Mesendoderm (in vitro differentiated cells): ENCODE measurements around the gene CNIH3.

Experiments used
- DNase-seq: peaks from one replicate; pipeline ENCODE4 v3.0.0; 2013
- H2AK5ac ChIP-seq: 2 replicates; pipeline ENCODE4 v1.6.1; 2013; ENCODE audit warnings: low read length, inconsistent platforms
- H2BK120ac ChIP-seq: 2 replicates; pipeline ENCODE4 v1.6.1; 2013; ENCODE audit warnings: low read depth, mild to moderate bottlenecking, low read length, moderate library complexity, mixed read lengths
- H2BK15ac ChIP-seq: replicated peaks from 2 replicates; pipeline ENCODE4 v1.6.1; 2013; ENCODE audit warnings: low read depth, mild to moderate bottlenecking, moderate library complexity
- H2BK5ac ChIP-seq: 2 replicates; pipeline ENCODE4 v1.6.1; 2013; ENCODE audit warnings: low read length, inconsistent platforms
- H3K18ac ChIP-seq: 2 replicates; pipeline ENCODE4 v1.6.1; 2013; ENCODE audit warnings: mild to moderate bottlenecking, low read length, mixed read lengths
- H3K23ac ChIP-seq: one replicate; pipeline ENCODE4 v1.6.1; 2013; ENCODE audit warnings: low read length
- H3K27ac ChIP-seq: 2 replicates; pipeline ENCODE4 v1.5.1; 2013; ENCODE audit warnings: low read depth, mild to moderate bottlenecking, inconsistent platforms, low read length, moderate library complexity
- H3K27me3 ChIP-seq: 2 replicates; pipeline ENCODE4 v1.6.1; 2013; ENCODE audit warnings: low read length, control low read depth, mild to moderate bottlenecking, inconsistent platforms; ENCODE audit not compliant: insufficient read depth, poor library complexity
- H3K36me3 ChIP-seq: 2 replicates; pipeline ENCODE4 v1.6.1; 2013; ENCODE audit warnings: low read length, inconsistent platforms; ENCODE audit not compliant: control insufficient read depth, insufficient read depth
- H3K4ac ChIP-seq: one replicate; pipeline ENCODE4 v1.6.1; 2013; ENCODE audit warnings: low read depth, mild to moderate bottlenecking, low read length, moderate library complexity
- H3K4me1 ChIP-seq: 2 replicates; pipeline ENCODE4 v1.6.1; 2013; ENCODE audit warnings: low read depth, low read length, inconsistent platforms; ENCODE audit not compliant: control insufficient read depth
- H3K4me2 ChIP-seq: 2 replicates; pipeline ENCODE4 v1.6.1; 2013; ENCODE audit warnings: low read length
- H3K4me3 ChIP-seq: 2 replicates; pipeline ENCODE4 v1.5.1; 2013; ENCODE audit warnings: mild to moderate bottlenecking, low read length
- H3K56ac ChIP-seq: one replicate; pipeline ENCODE4 v1.6.1; 2013; ENCODE audit warnings: low read length
- H3K79me1 ChIP-seq: 2 replicates; pipeline ENCODE4 v1.6.1; 2013; ENCODE audit warnings: low read length, inconsistent platforms
- H3K79me2 ChIP-seq: 2 replicates; pipeline ENCODE4 v1.6.1; 2013; ENCODE audit warnings: mild to moderate bottlenecking, low read length; ENCODE audit not compliant: control insufficient read depth, insufficient read depth
- H3K9ac ChIP-seq: 2 replicates; pipeline ENCODE4 v1.6.1; 2013; ENCODE audit warnings: low read length, inconsistent platforms
- H4K5ac ChIP-seq: one replicate; pipeline ENCODE4 v1.6.1; 2013; ENCODE audit warnings: low read length
- H4K8ac ChIP-seq: one replicate; pipeline ENCODE4 v1.6.1; 2013; ENCODE audit warnings: low read depth, mild to moderate bottlenecking, control low read depth, low read length, moderate library complexity
- WGBS: extraction: QIAGEN DNeasy Blood & Tissue Kit; methylation state at CpG from one replicate; pipeline ENCODE4 v1.1.7; 2013; ENCODE audit warnings: low lambda C conversion rate, missing lambda C conversion rate; ENCODE audit not compliant: insufficient coverage; ENCODE audit errors: extremely low coverage; 5-methylcytosine and 5-hydroxymethylcytosine counted together

The CNIH3 gene

GRCh38 chr1:224639426-224639975 is 23.4 kb downstream of the CNIH3 start:
- Histone ChIP-seq H3K56ac (peak overlapping the region; percentile 95), H3K79me2 (peaks cover 3% of the 10 kb centered on the region), H3K27ac (peak overlapping the region; percentile 90), H2BK5ac (peak overlapping the region; percentile 99), H3K18ac (peak overlapping the region; percentile 52), H3K4me2 (no peak overlapping the region), H4K8ac (no peak overlapping the region), H3K23ac (peak overlapping the region; percentile 74), H3K4me3 (no peak overlapping the region), H3K27me3 (no peaks in the 10 kb centered on the region), H3K4ac (no peak overlapping the region), H3K79me1 (peaks cover 8% of the 10 kb centered on the region), H2AK5ac (peak overlapping the region; percentile 5), H3K4me1 (peaks cover 24% of the 10 kb centered on the region), H2BK15ac (no peak overlapping the region), H3K36me3 (no peaks in the 10 kb centered on the region), H3K9ac (peak overlapping the region; percentile 10), H4K5ac (no peak overlapping the region), H2BK120ac (peak overlapping the region; percentile 14)
- no CpG with 5 or more reads among the region's 5 CpGs for WGBS
- DNase-seq: peak; percentile 90

- peak overlapping the region; percentile 5 for H2AK5ac ChIP-seq
- peak overlapping the region; percentile 99 for H2BK5ac ChIP-seq
- H3K79me2 ChIP-seq: peaks cover 3% of the 10 kb centered on the region
- H3K27me3 ChIP-seq: no peaks in the 10 kb centered on the region
- peak overlapping the region; percentile 14 for H2BK120ac ChIP-seq
- H3K18ac ChIP-seq: peak overlapping the region; percentile 52
- H3K79me1 ChIP-seq: peaks cover 9% of the 10 kb centered on the region
- peak overlapping the region; percentile 26 for H3K4ac ChIP-seq
- H4K8ac ChIP-seq: no peak overlapping the region
- H3K36me3 ChIP-seq: no peaks in the 10 kb centered on the region
- peak overlapping the region; percentile 90 for H3K27ac ChIP-seq
- peaks cover 24% of the 10 kb centered on the region for H3K4me1 ChIP-seq
- peak overlapping the region; percentile 74 for H3K23ac ChIP-seq
- H3K56ac ChIP-seq: peak overlapping the region; percentile 95
- peak overlapping the region; percentile 95 for H4K5ac ChIP-seq
- no peak overlapping the region for H2BK15ac ChIP-seq
- peak; percentile 35 for DNase-seq
- H3K4me2 ChIP-seq: peak overlapping the region; percentile 7
- WGBS: no CpG with 5 or more reads among the region's 6 CpGs
- H3K4me3 ChIP-seq: no peak overlapping the region
- H3K9ac ChIP-seq: peak overlapping the region; percentile 10
These were observed 23.9 kb downstream of the CNIH3 start for GRCh38 chr1:224640018-224640417.

DNA sequence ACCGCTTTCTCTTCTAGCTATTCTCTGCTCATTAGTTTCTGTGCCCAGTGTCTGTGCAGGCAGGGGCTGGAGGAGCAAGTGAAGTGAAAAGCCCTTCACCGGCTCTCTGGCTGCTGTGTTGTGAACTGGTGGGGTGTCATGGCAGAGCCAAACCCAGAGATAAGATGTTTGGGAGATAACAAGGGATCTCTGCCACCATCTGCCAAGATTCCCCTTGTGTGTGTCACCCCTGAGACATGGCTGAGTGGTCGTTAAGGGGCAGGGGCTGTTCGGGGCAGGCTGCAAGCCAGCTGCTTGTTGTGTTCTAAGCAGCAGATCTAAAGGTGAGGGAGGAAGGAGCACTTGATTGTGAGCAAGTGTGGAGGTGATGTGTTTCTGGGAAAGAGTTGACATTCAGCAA is 24.5 kb downstream of the CNIH3 start:
- H3K79me2 ChIP-seq: peaks cover 3% of the 10 kb centered on the region
- H2BK15ac ChIP-seq: no peak overlapping the region
- H3K18ac ChIP-seq: peak overlapping the region; percentile 25
- H3K4me2 ChIP-seq: no peak overlapping the region
- peak overlapping the region; percentile 10 for H3K9ac ChIP-seq
- peaks cover 12% of the 10 kb centered on the region for H3K79me1 ChIP-seq
- H2BK120ac ChIP-seq: peak overlapping the region; percentile 14
- H3K23ac ChIP-seq: no peak overlapping the region
- no peaks in the 10 kb centered on the region for H3K27me3 ChIP-seq
- H3K4ac ChIP-seq: no peak overlapping the region
- H3K56ac ChIP-seq: peak overlapping the region; percentile 95
- H4K5ac ChIP-seq: no peak overlapping the region
- H3K4me3 ChIP-seq: no peak overlapping the region
- H2BK5ac ChIP-seq: peak overlapping the region; percentile 99
- no CpG with 5 or more reads among the region's 4 CpGs for WGBS
- H2AK5ac ChIP-seq: peak overlapping the region; percentile 5
- no peaks in the 10 kb centered on the region for H3K36me3 ChIP-seq
- peak overlapping the region; percentile 90 for H3K27ac ChIP-seq
- H3K4me1 ChIP-seq: peaks cover 21% of the 10 kb centered on the region
- DNase-seq: peak; percentile 73
- H4K8ac ChIP-seq: no peak overlapping the region

GRCh38 chr1:224641030-224641429 is 24.9 kb downstream of the CNIH3 start:
- peaks cover 1% of the 10 kb centered on the region for H3K79me2 ChIP-seq
- peaks cover 21% of the 10 kb centered on the region for H3K4me1 ChIP-seq
- H2BK120ac ChIP-seq: no peak overlapping the region
- H3K4me2 ChIP-seq: no peak overlapping the region
- H3K27me3 ChIP-seq: no peaks in the 10 kb centered on the region
- H3K36me3 ChIP-seq: no peaks in the 10 kb centered on the region
- H3K23ac ChIP-seq: no peak overlapping the region
- H2BK15ac ChIP-seq: no peak overlapping the region
- no peak overlapping the region for H4K5ac ChIP-seq
- no peak overlapping the region for H3K18ac ChIP-seq
- no peak overlapping the region for H3K4me3 ChIP-seq
- peaks cover 14% of the 10 kb centered on the region for H3K79me1 ChIP-seq
- no peak overlapping the region for H2BK5ac ChIP-seq
- no CpG with 5 or more reads among the region's 7 CpGs for WGBS
- DNase-seq: peak; percentile 66
- peak overlapping the region; percentile 95 for H3K56ac ChIP-seq
- H3K9ac ChIP-seq: no peak overlapping the region
- H3K27ac ChIP-seq: no peak overlapping the region
- no peak overlapping the region for H3K4ac ChIP-seq
- H2AK5ac ChIP-seq: no peak overlapping the region
- H4K8ac ChIP-seq: no peak overlapping the region

- peak; percentile 59 for DNase-seq
- Histone ChIP-seq H3K27me3 (no peaks in the 10 kb centered on the region), H4K5ac (no peak overlapping the region), H3K4me3 (no peak overlapping the region), H3K56ac (peak overlapping the region; percentile 46), H3K36me3 (no peaks in the 10 kb centered on the region), H3K23ac (no peak overlapping the region), H4K8ac (no peak overlapping the region), H2BK5ac (peak overlapping the region; percentile 49), H2AK5ac (peak overlapping the region; percentile 95), H3K4me2 (no peak overlapping the region), H3K79me2 (no peaks in the 10 kb centered on the region), H2BK120ac (no peak overlapping the region), H3K4me1 (peaks cover 16% of the 10 kb centered on the region), H3K79me1 (peaks cover 14% of the 10 kb centered on the region), H3K18ac (no peak overlapping the region), H3K27ac (no peak overlapping the region), H3K4ac (no peak overlapping the region), H2BK15ac (no peak overlapping the region), H3K9ac (no peak overlapping the region)
- WGBS: no CpG with 5 or more reads among the region's 5 CpGs
These were observed 27.5 kb downstream of the CNIH3 start for GRCh38 chr1:224643653-224644052.
